GM12891 (cell line): Measurements from ENCODE around the gene SCART1.

Experiments used
- POLR2A ChIP-seq: IDR thresholded peaks from 2 replicates; pipeline ENCODE4 v1.6.1; 2011; ENCODE audit warnings: low read depth, low read length, control low read depth
- POLR2AphosphoS5 ChIP-seq: IDR thresholded peaks from 2 replicates; pipeline ENCODE4 v1.6.1; 2011; ENCODE audit warnings: low read depth, low read length, control low read depth
- SPI1 ChIP-seq: IDR thresholded peaks from 2 replicates; pipeline ENCODE4 v1.6.1; 2011; ENCODE audit warnings: low read depth, low read length, control low read depth

DNA sequence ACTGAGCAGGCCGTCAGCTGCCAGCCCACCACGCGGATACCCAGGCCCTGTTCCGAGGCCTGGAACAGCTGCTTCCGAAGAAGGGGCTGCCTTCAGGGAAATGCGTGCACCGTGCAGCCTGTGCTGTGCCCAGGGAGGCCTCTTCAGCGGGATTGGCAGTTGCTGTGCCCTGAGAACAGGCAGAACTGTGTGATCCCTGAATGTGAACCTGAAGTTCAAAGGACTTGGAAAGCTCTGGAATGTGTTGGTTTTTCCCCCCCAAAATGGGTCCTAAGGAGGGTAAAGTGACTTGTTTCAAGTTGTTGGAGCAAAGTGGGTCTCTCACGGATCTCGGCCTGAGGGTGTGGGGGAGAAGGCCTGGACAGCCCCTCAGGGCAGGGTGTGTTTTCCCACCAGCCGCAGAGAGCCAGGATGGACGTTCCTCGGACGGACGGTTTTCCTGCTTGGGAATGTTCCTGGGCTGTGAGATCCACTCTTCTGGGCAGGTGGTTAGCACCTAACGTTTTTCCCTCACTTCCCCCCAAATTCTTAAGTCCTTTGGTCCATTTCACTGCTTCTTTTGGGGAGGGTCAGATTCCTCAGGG lies 31.4 kb upstream of the SCART1 start:
- no peak for TF ChIP-seq POLR2AphosphoS5
- TF ChIP-seq POLR2A: no peak
- no peak for TF ChIP-seq SPI1
